CD4-positive, alpha-beta T cell (primary cell): ENCODE data around the gene SLC39A8. TPM values are rescaled to one million over a fixed set of nuclear protein-coding genes. Genes with fewer than 3 reads are reported as not detected.

Source experiments
- ATAC-seq: fragments of 200-7000 bp; cut with Tn5 transposase; one replicate; pipeline ENCODE4 v1.10.0; 2022; ENCODE audit warnings: mild to moderate bottlenecking; ENCODE audit not compliant: poor library complexity
- CTCF ChIA-PET: fragments of 350-600 bp; sonication (Branson Sonifier 250); formaldehyde crosslinking; loops from one replicate; lab custom pipeline; 2021; ENCODE audit warnings: antibody characterized with exemption, inconsistent platforms; lab: Charles Lee
- POLR2A ChIA-PET: fragments of 350-600 bp; sonication (Branson Sonifier 250); formaldehyde crosslinking; loops from one replicate; lab custom pipeline; 2021; ENCODE audit warnings: antibody characterized with exemption, inconsistent platforms; lab: Charles Lee
- DNase-seq, 14 experiments: peaks; one replicate each; pipeline ENCODE4 v3.0.0-alpha.2; 2013 to 2020; ENCODE audit warnings: mixed read lengths in 2 of 14
- H3K27ac ChIP-seq, 2 donors: one replicate each; pipeline versions ENCODE4 v1.5.1 to v1.7.0; 2013; ENCODE audit warnings: low read length in 2 of 2, low read depth in 1 of 2, mild to moderate bottlenecking in 1 of 2
- H3K27me3 ChIP-seq, 2 experiments: 1 replicate in 1 of 2; 2 replicates in 1 of 2; pipeline versions ENCODE4 v1.6.1 to v1.7.0; 2013; ENCODE audit warnings: low read length in 2 of 2, control low read depth in 1 of 2, mild to moderate bottlenecking in 1 of 2, moderate library complexity in 1 of 2; ENCODE audit not compliant: insufficient read depth in 2 of 2, control insufficient read depth in 1 of 2
- H3K36me3 ChIP-seq: one replicate; pipeline ENCODE4 v1.6.1; 2013; ENCODE audit warnings: low read length, control low read depth; ENCODE audit not compliant: insufficient read depth
- H3K4me1 ChIP-seq: one replicate; pipeline ENCODE4 v1.6.1; 2013; ENCODE audit warnings: low read length, control low read depth; ENCODE audit not compliant: insufficient read depth
- H3K4me3 ChIP-seq: one replicate; pipeline ENCODE4 v1.5.1; 2013; ENCODE audit warnings: mild to moderate bottlenecking, low read length, moderate library complexity
- H3K9me3 ChIP-seq, 2 experiments: 1 replicate in 1 of 2; 2 replicates in 1 of 2; pipeline versions ENCODE4 v1.6.1 to v1.7.0; 2013; ENCODE audit warnings: low read length in 2 of 2, mild to moderate bottlenecking in 2 of 2, control low read depth in 1 of 2, moderate library complexity in 1 of 2; ENCODE audit not compliant: control insufficient read depth in 1 of 2, insufficient read depth in 1 of 2
- H3K27ac Mint-ChIP-seq: one replicate; pipeline ENCODE4 v1.8.0; 2020; ENCODE audit warnings: mixed read lengths
- H3K27me3 Mint-ChIP-seq: one replicate; pipeline ENCODE4 v1.8.0; 2021; ENCODE audit warnings: mixed read lengths
- H3K36me3 Mint-ChIP-seq: one replicate; pipeline ENCODE4 v1.8.0; 2021; ENCODE audit warnings: low read depth, mixed read lengths
- H3K4me1 Mint-ChIP-seq: one replicate; pipeline ENCODE4 v1.8.0; 2021; ENCODE audit warnings: low read depth, mixed read lengths
- H3K4me3 Mint-ChIP-seq: one replicate; pipeline ENCODE4 v1.8.0; 2020; ENCODE audit warnings: mild to moderate bottlenecking, mixed read lengths
- H3K9me3 Mint-ChIP-seq: one replicate; pipeline ENCODE4 v1.8.0; 2020; ENCODE audit warnings: mixed read lengths
- CTCF ChIP-seq: fragments of 200-600 bp; IDR thresholded peaks from one replicate; pipeline ENCODE4 v1.8.0; 2022; ENCODE audit warnings: antibody characterized with exemption, mild to moderate bottlenecking
- intact Hi-C, 2 experiments: fragments of 100-400 bp; cut with DNase I in 1 of 2; cut with micrococcal nuclease in 1 of 2; formaldehyde crosslinking; loops; one replicate each; pipeline versions ENCODE4 v1.15.1 to v1.9.0; 2023 to 2025; cut with DNase I, micrococcal nuclease
- total RNA-seq, 174 experiments: library from RNA in 2 of 174; stranded (reverse) in 2 of 174; gene quantifications; one replicate each; pipeline ENCODE4 v1.2.3 and lab custom pipeline; 2021 to 2026

The SLC39A8 gene
- total RNA-seq, 2 experiments from 2014 or later: 17.9 to 18.0 TPM

- no peaks in the 10 kb centered on the region for H3K27me3 Mint-ChIP-seq
- no peaks in the 10 kb centered on the region for H3K36me3 ChIP-seq
- no peaks in the 10 kb centered on the region for H3K4me1 Mint-ChIP-seq
- ChIA-PET CTCF (interaction anchor here (0.9 kb wide), 1 partner anchor 22 kb away, joined by 3 read pairs; no protein-coding TSS in a partner anchor), POLR2A (no interaction called here)
- intact Hi-C loops: no loop called here
- H3K27ac ChIP-seq: no peak overlapping the region
- H3K27ac Mint-ChIP-seq: no peak overlapping the region
- TF ChIP-seq CTCF: no peak
- no peaks in the 10 kb centered on the region for H3K36me3 Mint-ChIP-seq
- H3K9me3 ChIP-seq: no peaks in the 10 kb centered on the region
- no peaks in the 10 kb centered on the region for H3K27me3 ChIP-seq
- H3K4me1 ChIP-seq: no peaks in the 10 kb centered on the region
- DNase-seq: no peak
- no peak for ATAC-seq
- no peak overlapping the region for H3K4me3 ChIP-seq
- no peaks in the 10 kb centered on the region for H3K9me3 Mint-ChIP-seq
- H3K4me3 Mint-ChIP-seq: no peak overlapping the region
Measured at GRCh38 chr4:102352781-102353180, 7.5 kb upstream of the SLC39A8 start.

- no peaks in the 10 kb centered on the region for H3K9me3 Mint-ChIP-seq
- peaks cover 8% of the 10 kb centered on the region for H3K4me1 ChIP-seq
- H3K27ac ChIP-seq: no peak overlapping the region
- H3K9me3 ChIP-seq: no peaks in the 10 kb centered on the region
- POLR2A ChIA-PET: no interaction called here
- H3K27ac Mint-ChIP-seq: no peak overlapping the region
- no peak for TF ChIP-seq CTCF
- H3K4me3 Mint-ChIP-seq: no peak overlapping the region
- CTCF ChIA-PET: no interaction called here
- peaks cover 10% of the 10 kb centered on the region for H3K4me1 Mint-ChIP-seq
- H3K27me3 Mint-ChIP-seq: no peaks in the 10 kb centered on the region
- intact Hi-C loops: no loop called here
- no peaks in the 10 kb centered on the region for H3K36me3 Mint-ChIP-seq
- DNase-seq (no peak), ATAC-seq (no peak)
- H3K27me3 ChIP-seq: no peaks in the 10 kb centered on the region
- H3K4me3 ChIP-seq: no peak overlapping the region
- no peaks in the 10 kb centered on the region for H3K36me3 ChIP-seq
Measured at GRCh38 chr4:102350634-102351033, 5.4 kb upstream of the SLC39A8 start.

GRCh38 chr4:102348701-102349100, 3.4 kb upstream of the SLC39A8 start:
- H3K4me1 Mint-ChIP-seq: peaks cover 15% of the 10 kb centered on the region
- ATAC-seq: no peak
- H3K4me3 ChIP-seq: no peak overlapping the region
- no peak overlapping the region for H3K27ac Mint-ChIP-seq
- no peak for DNase-seq
- TF ChIP-seq CTCF: no peak
- no peaks in the 10 kb centered on the region for H3K9me3 ChIP-seq
- H3K36me3 ChIP-seq: no peaks in the 10 kb centered on the region
- H3K27me3 Mint-ChIP-seq: no peaks in the 10 kb centered on the region
- no peak overlapping the region for H3K4me3 Mint-ChIP-seq
- no peak overlapping the region for H3K27ac ChIP-seq
- no peaks in the 10 kb centered on the region for H3K27me3 ChIP-seq
- ChIA-PET CTCF (no interaction called here), POLR2A (no interaction called here)
- H3K9me3 Mint-ChIP-seq: no peaks in the 10 kb centered on the region
- H3K36me3 Mint-ChIP-seq: peaks cover 11% of the 10 kb centered on the region
- intact Hi-C loops: loop anchor here (5.0 to 10.0 kb wide), 6 partner anchors 264 to 1004 kb away; partner anchors contain the start of genes UBE2D3 (in 2 of the 2), BDH2 (in 1 of the 2) and PPP3CA (in 1 of the 2)
- peaks cover 13% of the 10 kb centered on the region for H3K4me1 ChIP-seq
